Kidney (tissue), 22 donors: Measurements from ENCODE around the gene PLA2G4A. TPM values are rescaled to one million over a fixed set of nuclear protein-coding genes. Genes with fewer than 3 reads are reported as not detected.
A peak's percentile ranks its signal among the peaks of the same experiment; 100 is the strongest.

Experiments
- DNase-seq, 5 donors: peaks; one replicate each; pipeline ENCODE4 v3.0.0-alpha.2; 2013 to 2020
- FAIRE-seq: peaks from 2 replicates; lab custom pipeline; 2012; peaks lifted over from hg19 to GRCh38; lab: Jason Lieb, UNC
- H3K27ac ChIP-seq, 2 donors: one replicate each; pipeline ENCODE4 v1.7.0; 2013; ENCODE audit warnings: low read depth in 2 of 2, low read length in 2 of 2, inconsistent platforms in 1 of 2
- H3K27me3 ChIP-seq: one replicate; pipeline ENCODE4 v1.7.1; 2013; ENCODE audit warnings: low read length, inconsistent platforms; ENCODE audit not compliant: control insufficient read depth, insufficient read depth
- H3K36me3 ChIP-seq, 3 donors: one replicate each; pipeline versions ENCODE4 v1.7.0 to v1.7.1; 2013; ENCODE audit warnings: low read length in 3 of 3, control low read depth in 1 of 3, inconsistent platforms in 1 of 3; ENCODE audit not compliant: insufficient read depth in 3 of 3, control insufficient read depth in 2 of 3
- H3K4me1 ChIP-seq, 3 donors: one replicate each; pipeline versions ENCODE4 v1.7.0 to v1.7.1; 2013; ENCODE audit warnings: low read length in 3 of 3, inconsistent platforms in 1 of 3, low read depth in 1 of 3; ENCODE audit not compliant: control insufficient read depth in 2 of 3, insufficient read depth in 2 of 3
- H3K4me3 ChIP-seq, 3 donors: one replicate each; pipeline versions ENCODE4 v1.7.0 to v1.8.1; 2013; ENCODE audit warnings: low read length in 3 of 3, control low read depth in 1 of 3, inconsistent platforms in 1 of 3
- H3K9ac ChIP-seq, 3 donors: one replicate each; pipeline versions ENCODE4 v1.7.0 to v1.7.1; 2013; ENCODE audit warnings: low read length in 3 of 3, control low read depth in 1 of 3, inconsistent platforms in 1 of 3
- H3K9me3 ChIP-seq, 3 donors: one replicate each; pipeline versions ENCODE4 v1.7.0 to v1.7.1; 2013; ENCODE audit warnings: low read length in 3 of 3, control low read depth in 1 of 3, inconsistent platforms in 1 of 3; ENCODE audit not compliant: control insufficient read depth in 2 of 3, insufficient read depth in 1 of 3
- CTCF ChIP-seq: IDR thresholded peaks from 3 replicates; pipeline ENCODE4 v1.5.1; 2012; ENCODE audit warnings: mild to moderate bottlenecking, moderate library complexity, borderline replicate concordance; ENCODE audit not compliant: insufficient read depth; ENCODE audit errors: extremely low read depth
- intact Hi-C: fragments of 100-400 bp; cut with DNase I; formaldehyde crosslinking; loops from one replicate; pipeline ENCODE4 v1.11.1; 2022
- long read RNA-seq, 10 donors: library from polyadenylated mRNA in 1 of 10; unstranded in 1 of 10; transcript quantifications; one replicate each; pipeline ENCODE4 v2.0.0 and lab custom pipeline, GENCODE V29; 2021 to 2026
- polyA plus RNA-seq: library from polyadenylated mRNA; stranded (reverse); fragments of 350-450 nt; fragmentation: Illumina TruSeq; extraction: RNeasy Lipid Tissue Mini Kit (QIAGEN cat#74804); gene quantifications from one replicate; pipeline ENCODE4 v1.2.3, GENCODE V29; 2014; ENCODE audit warnings: low read depth, low replicate concordance; ENCODE audit not compliant: insufficient read depth
- total RNA-seq: library from RNA; stranded (reverse); fragmentation: NEBNext Ultra II Directional; extraction: Animal tissue kit (Norgen Biotek cat#: 25700); gene quantifications from one replicate; pipeline ENCODE4 v1.2.1, GENCODE V29; 2021
- donor health status: control.
- donor health status: control.
- donor health status: control.
- donor health status: control.
- donor health status: control.
- donor health status: DM: yes; HTN: yes; CAD: no.
- donor health status: Normal renal cell carcinoma (clear cell type).

The PLA2G4A gene
- total RNA-seq (8.4 TPM), polyA plus RNA-seq (3.4 TPM)
- long read RNA-seq, donor 1: 0 reads
- long read RNA-seq, donor 2: 0 reads
- long read RNA-seq, donor 3, partial matches to known transcripts: 0 of 2 reads
- long read RNA-seq, donor 3, other reads (novel, unspliced or antisense): 0 of 2 reads
- long read RNA-seq, donor 4, partial matches to known transcripts: 0 of 1 reads
- long read RNA-seq, donor 4, other reads (novel, unspliced or antisense): 0 of 1 reads
- long read RNA-seq, donor 5: 0 reads
- long read RNA-seq, donor 6: 0 reads
- long read RNA-seq, donor 7, partial matches to known transcripts: 2 of 6 reads
- long read RNA-seq, donor 7, other reads (novel, unspliced or antisense): 2 of 6 reads
- long read RNA-seq, donor 8: 0 reads
- long read RNA-seq, donor 9: 0 reads
- long read RNA-seq, donor 10, partial matches to known transcripts: 0 of 2 reads
- long read RNA-seq, donor 10, other reads (novel, unspliced or antisense): 0 of 2 reads

- no peak for TF ChIP-seq CTCF
- H3K36me3 ChIP-seq: no peaks in the 10 kb centered on the region
- no peaks in the 10 kb centered on the region for H3K4me1 ChIP-seq
- no peaks in the 10 kb centered on the region for H3K27me3 ChIP-seq
- peak within 1 kb of the TSS; percentile 54 to 86 (median 77) for H3K9ac ChIP-seq
- H3K27ac ChIP-seq: peak within 1 kb of the TSS in 1 of 2 donors; percentile 45
- FAIRE-seq: no peak
- H3K4me3 ChIP-seq: peak within 1 kb of the TSS; percentile 83 to 86 (median 84)
- intact Hi-C loops: no loop called here
- DNase-seq: peak in 4 of 5 donors; percentile 23 to 80 (median 54)
- H3K9me3 ChIP-seq: no peaks in the 10 kb centered on the region
Observed at GRCh38 chr1:186828611-186829454, at the start of gene PLA2G4A. PLA2G4A (plus strand) TSS chr1:186828949; CDS start chr1:186854355, 25,406 bp downstream.

- no peak for TF ChIP-seq CTCF
- Histone ChIP-seq H3K36me3 (no peaks in the 10 kb centered on the region), H3K9me3 (no peaks in the 10 kb centered on the region), H3K27ac (no peak overlapping the region), H3K27me3 (no peaks in the 10 kb centered on the region), H3K4me1 (no peaks in the 10 kb centered on the region), H3K9ac (no peak overlapping the region), H3K4me3 (no peak overlapping the region)
- no peak for DNase-seq
- intact Hi-C loops: no loop called here
- no peak for FAIRE-seq
Observed at GRCh38 chr1:186780076-186780475, 48.7 kb upstream of the PLA2G4A start.

DNA sequence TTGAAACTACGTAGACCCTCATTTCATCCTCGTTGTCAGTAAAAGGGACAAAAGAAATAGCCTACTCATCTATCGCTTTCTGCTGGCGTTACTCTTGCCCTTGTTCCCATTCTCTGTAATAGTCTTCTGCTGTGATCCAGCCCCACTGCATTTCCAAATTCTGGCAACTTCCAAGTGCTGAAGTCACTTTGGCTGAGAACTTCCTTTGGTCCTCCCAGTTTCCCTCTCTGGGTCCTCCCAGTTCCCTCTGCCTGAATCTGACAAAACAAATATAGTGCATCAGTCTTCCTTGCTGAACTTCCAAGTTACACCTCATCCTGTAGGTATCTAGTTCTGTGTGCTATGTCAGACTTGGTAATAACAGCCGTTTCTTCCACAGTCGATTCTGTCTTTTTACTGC, 47.0 kb upstream of the PLA2G4A start:
- H3K9me3 ChIP-seq: no peaks in the 10 kb centered on the region
- TF ChIP-seq CTCF: no peak
- DNase-seq (no peak), FAIRE-seq (no peak)
- H3K27ac ChIP-seq: no peak overlapping the region
- no peak overlapping the region for H3K4me3 ChIP-seq
- H3K27me3 ChIP-seq: no peaks in the 10 kb centered on the region
- intact Hi-C loops: no loop called here
- H3K36me3 ChIP-seq: no peaks in the 10 kb centered on the region
- H3K9ac ChIP-seq: no peak overlapping the region
- H3K4me1 ChIP-seq: no peaks in the 10 kb centered on the region
